Right lobe of liver (tissue), 6 donors: ENCODE data around the gene R3HDM2. TPM values are rescaled to one million over a fixed set of nuclear protein-coding genes. Genes with fewer than 3 reads are reported as not detected.

Source experiments
- ATAC-seq, 4 donors: fragments of 200-7000 bp; cut with Tn5 transposase; one replicate each; pipeline ENCODE4 v1.9.1; 2020; ENCODE audit warnings: mild to moderate bottlenecking in 4 of 4, moderate library complexity in 4 of 4
- DNase-seq, 3 donors: peaks; one replicate each; pipeline ENCODE4 v3.0.0-alpha.2; 2020
- H3K27ac ChIP-seq, 3 donors: fragments of 200-600 bp; one replicate each; pipeline ENCODE4 v1.8.0; 2022
- H3K27me3 ChIP-seq, 2 donors: fragments of 200-600 bp; one replicate each; pipeline ENCODE4 v1.8.0; 2022
- H3K36me3 ChIP-seq, 4 donors: fragments of 200-600 bp; sonication (generic) in 1 of 4; one replicate each; pipeline versions ENCODE4 v1.5.1 to v1.8.0; 2017 to 2022; ENCODE audit warnings: control low read depth in 1 of 4
- H3K4me1 ChIP-seq, 4 donors: fragments of 200-600 bp; sonication (generic) in 1 of 4; one replicate each; pipeline versions ENCODE4 v1.5.1 to v1.8.0; 2017 to 2022; ENCODE audit warnings: control low read depth in 1 of 4
- H3K4me3 ChIP-seq, 3 donors: fragments of 200-600 bp; one replicate each; pipeline ENCODE4 v1.8.0; 2022
- H3K9me3 ChIP-seq, 4 donors: fragments of 200-600 bp; sonication (generic) in 1 of 4; one replicate each; pipeline versions ENCODE4 v1.5.1 to v1.8.0; 2017 to 2022; ENCODE audit warnings: control low read depth in 1 of 4
- CTCF ChIP-seq, 4 donors: fragments of 200-600 bp in 3 of 4; fragments of 450-650 bp in 1 of 4; IDR thresholded peaks; one replicate each; pipeline versions ENCODE4 v1.5.1 to v1.8.0; 2016 to 2022; ENCODE audit warnings: antibody characterized with exemption in 4 of 4, mild to moderate bottlenecking in 2 of 4
- POLR2A ChIP-seq: fragments of 450-650 bp; IDR thresholded peaks from one replicate; pipeline ENCODE4 v1.6.1; 2017; ENCODE audit warnings: antibody characterized with exemption, mild to moderate bottlenecking
- WGBS: methylation state at CpG from one replicate; pipeline ENCODE4 v1.1.6; 2018; ENCODE audit warnings: low coverage, low lambda C conversion rate; ENCODE audit not compliant: insufficient coverage; ENCODE audit errors: missing lambda C conversion rate; 5-methylcytosine and 5-hydroxymethylcytosine counted together
- intact Hi-C, 2 donors: fragments of 100-400 bp; cut with DNase I; formaldehyde crosslinking; loops; one replicate each; pipeline versions ENCODE4 v1.11.2 to v1.14.1; 2022
- total RNA-seq, 6 experiments: library from RNA; depleted of rRNA in 2 of 6; stranded (reverse); fragments of >200 nt in 2 of 6; fragmentation: NEBNext Ultra II Directional in 3 of 6; extraction: Animal tissue kit (Norgen Biotek cat#: 25700) in 3 of 6; gene quantifications; one replicate each; pipeline versions ENCODE4 v1.1.0 to v1.2.4, GENCODE V29; 2016 to 2023
- donor health status: DM: no; HTN: yes; CAD: no.
- donor health status: DM: no; HTN: no; CAD: no.
- donor health status: DM: no; HTN: no; CAD: no.
- donor health status: DM: no; HTN: yes; CAD: no.
- donor health status: DM: no; HTN: yes; CAD: no.

R3HDM2 gene
- total RNA-seq, 6 experiments from 2014 or later: 25.3 to 48.0 (median 35.9) TPM

- intact Hi-C loops: loop anchor here in 1 of 2 donors (10.0 kb wide), 1 partner anchor 53 kb away; no protein-coding TSS in a partner anchor
- H3K27me3 ChIP-seq: no peaks in the 10 kb centered on the region
- TF ChIP-seq CTCF (IDR thresholded peaks at IDR 0.05) (no peak), POLR2A (no peak)
- H3K4me3 ChIP-seq: no peak overlapping the region
- H3K4me1 ChIP-seq: peaks cover 0 to 20% (median 5%) of the 10 kb centered on the region in 4 donors
- 68% methylated on average over 4 of the region's 4 CpGs for WGBS
- H3K27ac ChIP-seq: no peak overlapping the region
- DNase-seq (no peak), ATAC-seq (no peak)
- peaks cover 0 to 10% (median 0%) of the 10 kb centered on the region in 4 donors for H3K36me3 ChIP-seq
- no peaks in the 10 kb centered on the region for H3K9me3 ChIP-seq
Measured at GRCh38 chr12:57372233-57372632, 58.6 kb downstream of the R3HDM2 start.

- Histone ChIP-seq H3K9me3 (no peaks in the 10 kb centered on the region), H3K27ac (no peak overlapping the region), H3K4me3 (no peak overlapping the region), H3K36me3 (peaks cover 0 to 8% (median 0%) of the 10 kb centered on the region in 4 donors), H3K27me3 (no peaks in the 10 kb centered on the region), H3K4me1 (peaks cover 0 to 22% (median 5%) of the 10 kb centered on the region in 4 donors)
- TF ChIP-seq POLR2A: no peak
- TF ChIP-seq CTCF (IDR thresholded peaks at IDR 0.05): no peak
- intact Hi-C loops: loop anchor here in 1 of 2 donors (10.0 kb wide), 1 partner anchor 54 kb away; no protein-coding TSS in a partner anchor
- 71% methylated on average over 1 of the region's 1 CpG for WGBS
- ATAC-seq: no peak
- no peak for DNase-seq
Measured at GRCh38 chr12:57370696-57371095, 60.1 kb downstream of the R3HDM2 start.

GRCh38 chr12:57370072-57370471 is 60.8 kb downstream of the R3HDM2 start:
- DNase-seq (no peak), ATAC-seq (no peak)
- TF ChIP-seq POLR2A: no peak
- TF ChIP-seq CTCF (IDR thresholded peaks at IDR 0.05): no peak
- H3K9me3 ChIP-seq: no peaks in the 10 kb centered on the region
- intact Hi-C loops: loop anchor here in 1 of 2 donors (10.0 kb wide), 1 partner anchor 55 kb away; no protein-coding TSS in a partner anchor
- H3K27ac ChIP-seq: no peak overlapping the region
- H3K4me1 ChIP-seq: peaks cover 0 to 22% (median 5%) of the 10 kb centered on the region in 4 donors
- 97% methylated on average over 6 of the region's 11 CpGs for WGBS
- no peaks in the 10 kb centered on the region for H3K27me3 ChIP-seq
- no peak overlapping the region for H3K4me3 ChIP-seq
- H3K36me3 ChIP-seq: peaks cover 0 to 4% (median 0%) of the 10 kb centered on the region in 4 donors

- peaks cover 0 to 22% (median 5%) of the 10 kb centered on the region in 4 donors for H3K4me1 ChIP-seq
- WGBS: 86% methylated on average over 3 of the region's 3 CpGs
- no peak overlapping the region for H3K4me3 ChIP-seq
- DNase-seq: no peak
- peak overlapping the region in 1 of 3 donors; percentile 61 for H3K27ac ChIP-seq
- H3K27me3 ChIP-seq: no peaks in the 10 kb centered on the region
- H3K36me3 ChIP-seq: peaks cover 0 to 2% (median 0%) of the 10 kb centered on the region in 4 donors
- no peak for ATAC-seq
- TF ChIP-seq CTCF (IDR thresholded peaks at IDR 0.05) (no peak), POLR2A (no peak)
- H3K9me3 ChIP-seq: no peaks in the 10 kb centered on the region
- intact Hi-C loops: no loop called here
Measured at GRCh38 chr12:57369202-57369601, 61.6 kb downstream of the R3HDM2 start.
